Mucosa of descending colon (tissue), 3 donors: Measurements from ENCODE around the gene GJA9. TPM values are rescaled to one million over a fixed set of nuclear protein-coding genes. Genes with fewer than 3 reads are reported as not detected.
"Not testable (repeated sequence)": the region's sequence is repeated elsewhere in the genome, so short reads cannot be mapped to it uniquely, and the experiment has no call there.

Experiments used
- ATAC-seq: fragments of 200-7000 bp; cut with Tn5 transposase; one replicate; pipeline ENCODE4 v1.9.1; 2020; ENCODE audit warnings: mild to moderate bottlenecking, moderate library complexity
- DNase-seq, 3 donors: peaks; one replicate each; pipeline ENCODE4 v3.0.0-alpha.2; 2020
- H3K36me3 ChIP-seq: fragments of 200-600 bp; one replicate; pipeline ENCODE4 v1.8.0; 2021; ENCODE audit warnings: low read depth, mild to moderate bottlenecking
- H3K4me1 ChIP-seq: fragments of 200-600 bp; one replicate; pipeline ENCODE4 v1.8.0; 2021; ENCODE audit warnings: low read depth, mild to moderate bottlenecking
- H3K4me3 ChIP-seq: fragments of 200-600 bp; one replicate; pipeline ENCODE4 v1.8.0; 2021; ENCODE audit warnings: mild to moderate bottlenecking
- H3K9me3 ChIP-seq: fragments of 200-600 bp; one replicate; pipeline ENCODE4 v1.8.0; 2021; ENCODE audit warnings: mild to moderate bottlenecking
- intact Hi-C, 2 donors: fragments of 100-400 bp; cut with DNase I in 1 of 2; cut with micrococcal nuclease in 1 of 2; formaldehyde crosslinking; loops; one replicate each; pipeline versions ENCODE4 v1.11.0 to v1.11.1; 2022; cut with DNase I, micrococcal nuclease
- total RNA-seq, 3 donors: library from RNA; stranded (reverse); fragmentation: NEBNext Ultra II Directional in 2 of 3; extraction: Animal tissue kit (Norgen Biotek cat#: 25700) in 2 of 3; gene quantifications; one replicate each; pipeline versions ENCODE4 v1.2.1 to v1.2.4, GENCODE V29; 2021 to 2023
- TF ChIP-seq, protein P1 (sequence below): fragments of 200-600 bp; IDR thresholded peaks from one replicate; pipeline ENCODE4 v1.8.0; 2022; ENCODE audit warnings: antibody characterized with exemption, mild to moderate bottlenecking
- donor health status: DM: no; HTN: no; CAD: no; lungs with moderate emphysema.
- donor health status: DM: no; HTN: no; CAD: no.
- donor health status: DM: no; HTN: yes; CAD: no.

The GJA9 gene
- total RNA-seq, 3 donors from 2014 or later = 0.65 to 2.7 (median 1.2) TPM

DNA sequence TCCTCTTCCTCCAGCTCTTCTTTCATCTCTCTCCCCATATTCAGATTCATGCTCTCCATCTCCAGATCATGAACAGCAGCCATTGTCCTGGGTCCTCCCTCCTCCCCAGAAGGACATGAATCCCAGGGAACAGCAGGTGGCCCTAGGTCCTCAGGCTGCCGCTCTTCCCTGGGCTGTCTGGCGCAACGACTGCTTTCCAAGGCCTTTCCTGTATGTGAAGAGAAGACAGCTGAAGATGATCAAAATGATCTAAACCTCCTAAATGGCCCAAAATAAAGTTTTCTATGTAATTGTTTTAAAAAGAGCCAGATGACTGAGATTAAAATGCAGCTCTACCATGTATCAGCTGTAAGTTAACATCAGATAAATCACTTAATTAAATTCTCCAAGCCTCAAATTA lies 37.7 kb upstream of the GJA9 start:
- intact Hi-C loops = no loop called here
- DNase-seq (no peak), ATAC-seq (no peak)
- H3K9me3 ChIP-seq = no peaks in the 10 kb centered on the region
- TF ChIP-seq, protein P1, sequence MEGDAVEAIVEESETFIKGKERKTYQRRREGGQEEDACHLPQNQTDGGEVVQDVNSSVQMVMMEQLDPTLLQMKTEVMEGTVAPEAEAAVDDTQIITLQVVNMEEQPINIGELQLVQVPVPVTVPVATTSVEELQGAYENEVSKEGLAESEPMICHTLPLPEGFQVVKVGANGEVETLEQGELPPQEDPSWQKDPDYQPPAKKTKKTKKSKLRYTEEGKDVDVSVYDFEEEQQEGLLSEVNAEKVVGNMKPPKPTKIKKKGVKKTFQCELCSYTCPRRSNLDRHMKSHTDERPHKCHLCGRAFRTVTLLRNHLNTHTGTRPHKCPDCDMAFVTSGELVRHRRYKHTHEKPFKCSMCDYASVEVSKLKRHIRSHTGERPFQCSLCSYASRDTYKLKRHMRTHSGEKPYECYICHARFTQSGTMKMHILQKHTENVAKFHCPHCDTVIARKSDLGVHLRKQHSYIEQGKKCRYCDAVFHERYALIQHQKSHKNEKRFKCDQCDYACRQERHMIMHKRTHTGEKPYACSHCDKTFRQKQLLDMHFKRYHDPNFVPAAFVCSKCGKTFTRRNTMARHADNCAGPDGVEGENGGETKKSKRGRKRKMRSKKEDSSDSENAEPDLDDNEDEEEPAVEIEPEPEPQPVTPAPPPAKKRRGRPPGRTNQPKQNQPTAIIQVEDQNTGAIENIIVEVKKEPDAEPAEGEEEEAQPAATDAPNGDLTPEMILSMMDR = no peak
- H3K36me3 ChIP-seq = no peaks in the 10 kb centered on the region
- no peaks in the 10 kb centered on the region for H3K4me1 ChIP-seq
- no peak overlapping the region for H3K4me3 ChIP-seq

DNA sequence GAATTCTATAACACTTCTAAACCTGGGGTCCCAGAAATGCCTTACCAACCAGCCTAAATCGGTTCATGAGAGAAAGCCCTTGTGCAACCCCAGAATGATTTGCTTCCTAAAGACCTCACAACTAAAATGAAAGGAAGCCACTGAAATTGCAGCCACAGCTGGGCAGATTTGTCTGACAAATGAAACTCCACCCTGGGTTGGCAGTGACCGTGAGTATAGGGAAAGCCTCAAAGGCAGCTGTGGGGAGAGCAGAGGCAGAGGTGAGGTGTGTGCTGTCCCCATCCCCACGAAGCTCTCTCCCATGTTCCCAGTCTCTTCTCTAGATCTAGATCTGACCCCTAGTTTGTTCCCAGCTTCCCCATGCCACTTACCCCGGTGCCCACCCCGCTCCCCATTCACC lies 37.2 kb upstream of the GJA9 start:
- no peaks in the 10 kb centered on the region for H3K4me1 ChIP-seq
- H3K4me3 ChIP-seq = no peak overlapping the region
- no peaks in the 10 kb centered on the region for H3K9me3 ChIP-seq
- ATAC-seq (no peak), DNase-seq (no peak)
- intact Hi-C loops = no loop called here
- TF ChIP-seq, protein P1 = no peak
- no peaks in the 10 kb centered on the region for H3K36me3 ChIP-seq

DNA sequence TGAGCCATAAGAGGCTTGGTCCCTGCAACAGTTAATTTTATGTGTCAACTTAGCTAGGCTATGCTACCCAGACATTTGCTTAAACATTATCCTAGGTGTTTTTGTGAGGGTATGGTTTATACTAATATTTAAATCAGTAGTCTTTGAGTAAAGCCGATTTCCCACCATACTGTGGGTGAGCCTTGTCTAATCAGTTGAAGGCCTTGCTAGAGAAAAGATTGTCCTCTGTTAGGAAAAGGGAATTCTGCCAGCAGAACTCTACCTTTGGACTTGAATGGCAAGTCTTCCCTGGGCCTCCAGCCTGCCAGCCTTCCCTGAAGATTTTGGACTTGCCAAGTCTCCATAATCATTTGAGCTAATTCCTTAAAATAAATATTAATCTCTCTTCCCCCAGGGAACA lies 36.4 kb upstream of the GJA9 start:
- TF ChIP-seq, protein P1 = no peak
- Histone ChIP-seq H3K36me3 (no peaks in the 10 kb centered on the region), H3K9me3 (no peaks in the 10 kb centered on the region), H3K4me3 (no peak overlapping the region), H3K4me1 (no peaks in the 10 kb centered on the region)
- DNase-seq (no peak), ATAC-seq (no peak)
- intact Hi-C loops = no loop called here

DNA sequence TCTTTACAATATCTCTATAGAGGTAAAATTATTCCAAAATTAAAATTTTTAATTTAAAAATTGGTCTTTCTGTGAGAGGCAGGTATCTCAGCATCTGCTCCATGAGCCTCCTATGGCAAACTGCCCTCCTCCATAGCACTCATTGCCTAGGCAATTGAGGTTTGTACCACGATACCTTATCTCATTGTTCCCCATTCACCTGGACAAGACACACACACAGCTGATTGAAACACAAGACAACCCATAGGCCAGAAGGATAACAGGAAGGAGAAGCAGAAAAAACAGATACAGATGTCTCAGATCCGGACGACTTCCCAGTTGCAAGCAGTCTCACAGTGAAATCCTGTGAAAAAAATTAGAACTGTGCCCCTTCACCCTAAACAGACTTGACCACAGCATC lies 36.0 kb upstream of the GJA9 start:
- intact Hi-C loops = no loop called here
- ATAC-seq (no peak), DNase-seq (no peak)
- Histone ChIP-seq H3K36me3 (no peaks in the 10 kb centered on the region), H3K4me1 (no peaks in the 10 kb centered on the region), H3K9me3 (no peaks in the 10 kb centered on the region), H3K4me3 (no peak overlapping the region)
- TF ChIP-seq, protein P1 = no peak

DNA sequence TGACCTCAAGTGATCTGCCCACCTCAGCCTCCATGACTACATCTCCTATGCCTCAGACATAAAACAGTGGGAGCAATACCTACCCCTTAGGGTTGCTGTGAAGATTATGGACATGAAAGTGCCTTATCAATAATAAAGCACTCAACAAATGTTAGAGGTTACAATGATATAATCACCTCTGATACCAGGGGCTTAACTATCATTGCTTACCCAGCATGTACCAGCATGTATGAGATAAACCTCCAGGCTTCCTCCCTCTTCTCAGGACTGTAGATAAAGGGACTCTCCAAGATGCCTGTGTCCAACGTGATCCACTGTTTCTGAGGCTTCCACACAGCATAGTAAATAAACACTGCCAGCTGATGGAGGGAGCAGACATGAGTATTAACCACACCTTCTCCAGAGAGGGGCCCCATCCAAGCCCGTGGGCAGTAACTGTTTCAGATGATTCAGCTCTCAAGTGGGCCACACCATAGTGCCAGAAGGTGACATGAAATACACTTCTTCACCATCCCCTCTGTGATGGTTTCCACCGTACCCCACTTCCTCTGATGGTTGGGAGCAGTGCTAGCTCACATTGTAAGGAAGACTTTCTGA lies 34.1 kb upstream of the GJA9 start:
- Histone ChIP-seq H3K4me1 (no peaks in the 10 kb centered on the region), H3K4me3 (no peak overlapping the region), H3K36me3 (no peaks in the 10 kb centered on the region), H3K9me3 (no peaks in the 10 kb centered on the region)
- no peak for ATAC-seq
- TF ChIP-seq, protein P1 = no peak
- intact Hi-C loops = no loop called here
- no peak for DNase-seq

DNA sequence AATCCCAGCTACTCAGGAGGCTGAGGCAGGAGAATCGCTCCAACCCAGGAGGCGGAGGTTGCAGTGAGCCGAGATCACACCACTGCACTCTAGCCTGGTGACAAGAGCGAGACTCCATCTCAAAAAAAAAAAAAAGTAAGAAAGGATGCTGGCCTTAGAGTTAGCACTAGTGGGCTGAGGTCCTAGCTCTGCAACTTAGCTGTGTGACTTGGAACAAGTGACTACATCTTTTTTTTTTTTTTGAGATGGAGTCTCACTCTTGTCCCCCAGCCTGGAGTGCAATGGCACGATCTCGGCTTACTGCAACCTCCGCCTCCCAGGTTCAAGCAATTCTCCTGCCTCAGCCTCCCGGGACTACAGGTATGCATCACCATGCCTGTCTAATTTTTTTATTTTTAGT lies 33.5 kb upstream of the GJA9 start:
- intact Hi-C loops, H3K4me1 ChIP-seq, ATAC-seq, H3K9me3 ChIP-seq, H3K36me3 ChIP-seq, H3K4me3 ChIP-seq, DNase-seq: not testable (repeated sequence)
